Ishikawa (cell line): Measurements from ENCODE around the gene TMEM108.

Source experiments
- CEBPB ChIP-seq: IDR thresholded peaks from 2 replicates; pipeline ENCODE4 v1.6.1; 2012
- CREB1 ChIP-seq: IDR thresholded peaks from 2 replicates; pipeline ENCODE4 v1.6.1; 2012; ENCODE audit warnings: low read depth
- EGR1 ChIP-seq: IDR thresholded peaks from 2 replicates; pipeline ENCODE4 v1.6.1; 2012
- EP300 ChIP-seq: IDR thresholded peaks from 2 replicates; pipeline ENCODE4 v1.6.1; 2012; ENCODE audit warnings: borderline replicate concordance
- FOXM1 ChIP-seq: IDR thresholded peaks from 2 replicates; pipeline ENCODE4 v1.6.1; 2012; ENCODE audit warnings: low read depth, borderline replicate concordance
- MAX ChIP-seq: IDR thresholded peaks from 2 replicates; pipeline ENCODE4 v1.6.1; 2012
- NFIC ChIP-seq: IDR thresholded peaks from 2 replicates; pipeline ENCODE4 v1.6.1; 2012
- RAD21 ChIP-seq: IDR thresholded peaks from 2 replicates; pipeline ENCODE4 v1.6.1; 2012; ENCODE audit warnings: low read depth
- REST ChIP-seq: IDR thresholded peaks from 2 replicates; pipeline ENCODE4 v1.6.1; 2012; ENCODE audit warnings: low read depth, mild to moderate bottlenecking
- TAF1 ChIP-seq: IDR thresholded peaks from 2 replicates; pipeline ENCODE4 v1.6.1; 2012; ENCODE audit warnings: low read depth, mild to moderate bottlenecking
- TCF12 ChIP-seq: IDR thresholded peaks from 2 replicates; pipeline ENCODE4 v1.6.1; 2012; ENCODE audit warnings: low read depth
- TEAD4 ChIP-seq: IDR thresholded peaks from 2 replicates; pipeline ENCODE4 v1.6.1; 2012
- USF1 ChIP-seq: IDR thresholded peaks from 2 replicates; pipeline ENCODE4 v1.6.1; 2012
- YY1 ChIP-seq: IDR thresholded peaks from 2 replicates; pipeline ENCODE4 v1.6.1; 2012; ENCODE audit warnings: low read depth
- ZBTB7A ChIP-seq: IDR thresholded peaks from 2 replicates; pipeline ENCODE4 v1.6.1; 2012; ENCODE audit warnings: low read depth

The TMEM108 gene

GRCh38 chr3:133256787-133257483 lies 218.7 kb downstream of the TMEM108 start:
- TF ChIP-seq TCF12 (no peak), REST (no peak), NFIC (no peak), EP300 (no peak), ZBTB7A (no peak)

GRCh38 chr3:133258358-133258757 lies 220.2 kb downstream of the TMEM108 start:
- no peak for TF ChIP-seq NFIC
- no peak for TF ChIP-seq USF1
- TF ChIP-seq YY1, result no peak
- no peak for TF ChIP-seq EP300
- no peak for TF ChIP-seq ZBTB7A

- TF ChIP-seq EGR1 (no peak), TCF12 (no peak), RAD21 (no peak), CEBPB (no peak), YY1 (no peak)
These were observed 221.6 kb downstream of the TMEM108 start for GRCh38 chr3:133259767-133260166.

- TF ChIP-seq USF1 (no peak), RAD21 (no peak), CREB1 (no peak), FOXM1 (no peak), ZBTB7A (no peak), TCF12 (no peak)
These were observed 224.1 kb downstream of the TMEM108 start for GRCh38 chr3:133262333-133262732.

- TF ChIP-seq USF1 (no peak), YY1 (no peak), FOXM1 (no peak), EP300 (no peak), TEAD4 (no peak), CEBPB (no peak), CREB1 (no peak), MAX (no peak), TCF12 (no peak), EGR1 (no peak), RAD21 (no peak), ZBTB7A (no peak)
These were observed 226.7 kb downstream of the TMEM108 start for GRCh38 chr3:133264920-133265319.

GRCh38 chr3:133268726-133269134 lies 230.5 kb downstream of the TMEM108 start:
- no peak for TF ChIP-seq YY1
- TF ChIP-seq EGR1, result no peak
- TF ChIP-seq EP300, result no peak
- no peak for TF ChIP-seq TCF12
- TF ChIP-seq ZBTB7A, result no peak
- TF ChIP-seq RAD21, result no peak
- no peak for TF ChIP-seq REST
- no peak for TF ChIP-seq FOXM1
- no peak for TF ChIP-seq CEBPB
- no peak for TF ChIP-seq TAF1
- no peak for TF ChIP-seq CREB1
- no peak for TF ChIP-seq USF1
- no peak for TF ChIP-seq TEAD4
